H1 (cell line): Measurements from ENCODE around the gene RAB2B. TPM values are rescaled to one million over a fixed set of nuclear protein-coding genes. Genes with fewer than 3 reads are reported as not detected.

Experiments
- ATF3 ChIP-seq: IDR thresholded peaks from 2 replicates; pipeline ENCODE4 v1.6.1; 2011; ENCODE audit warnings: low read depth, mild to moderate bottlenecking, low read length; ENCODE audit not compliant: insufficient read depth
- BRCA1 ChIP-seq: IDR thresholded peaks from 2 replicates; pipeline ENCODE4 v1.6.1; 2012; ENCODE audit warnings: low read depth, low read length, improper control_type of control experiment
- EP300 ChIP-seq, 2 experiments: IDR thresholded peaks; 1 replicate in 1 of 2; 2 replicates in 1 of 2; pipeline ENCODE4 v1.6.1; 2011 to 2012; ENCODE audit warnings: low read depth in 2 of 2, low read length in 2 of 2, mild to moderate bottlenecking in 2 of 2, borderline replicate concordance in 1 of 2, inconsistent platforms in 1 of 2, moderate library complexity in 1 of 2
- GABPA ChIP-seq: IDR thresholded peaks from 2 replicates; pipeline ENCODE4 v1.6.1; 2011; ENCODE audit warnings: mild to moderate bottlenecking, low read length, moderate library complexity, borderline replicate concordance; ENCODE audit not compliant: insufficient read depth
- HDAC6 ChIP-seq: IDR thresholded peaks from one replicate; pipeline ENCODE4 v1.7.1; 2012; ENCODE audit warnings: low read depth, mild to moderate bottlenecking, inconsistent platforms, low read length, moderate library complexity
- JUN ChIP-seq: IDR thresholded peaks from 2 replicates; pipeline ENCODE4 v1.6.1; 2011; ENCODE audit warnings: low read depth, mild to moderate bottlenecking, improper control_type of control experiment, low read length
- JUND ChIP-seq: IDR thresholded peaks from 2 replicates; pipeline ENCODE4 v1.6.1; 2011; ENCODE audit warnings: mild to moderate bottlenecking, improper control_type of control experiment, low read length
- MAFK ChIP-seq: IDR thresholded peaks from 2 replicates; pipeline ENCODE4 v1.6.1; 2012; ENCODE audit warnings: low read depth, mild to moderate bottlenecking, improper control_type of control experiment, low read length
- NANOG ChIP-seq: IDR thresholded peaks from 2 replicates; pipeline ENCODE4 v1.6.1; 2011; ENCODE audit warnings: low read length, low read depth, mild to moderate bottlenecking, inconsistent platforms; ENCODE audit not compliant: insufficient read depth, poor library complexity, severe bottlenecking
- PHF8 ChIP-seq: fragments of 200-600 bp; sonication (generic); conservative IDR thresholded peaks from 2 replicates; pipeline ENCODE4 v1.7.1; 2012; ENCODE audit warnings: low read depth, mild to moderate bottlenecking, inconsistent platforms, low read length, moderate library complexity
- POLR2A ChIP-seq, 2 experiments: IDR thresholded peaks; 1 replicate in 1 of 2; 2 replicates in 1 of 2; pipeline ENCODE4 v1.6.1; 2011; ENCODE audit warnings: low read depth in 2 of 2, low read length in 2 of 2, mild to moderate bottlenecking in 2 of 2; ENCODE audit errors: control extremely low read depth in 1 of 2
- RFX5 ChIP-seq: IDR thresholded peaks from 2 replicates; pipeline ENCODE4 v1.6.1; 2011; ENCODE audit warnings: low read depth, low read length, improper control_type of control experiment, borderline replicate concordance
- RNF2 ChIP-seq: fragments of 200-900, 300-1000 bp; sonication (generic); IDR thresholded peaks from 2 replicates; pipeline ENCODE4 v1.7.1; 2016; ENCODE audit warnings: borderline replicate concordance, low read depth, mild to moderate bottlenecking, antibody characterized with exemption, low read length; ENCODE audit not compliant: poor library complexity, severe bottlenecking; ENCODE audit errors: missing control alignments
- SP2 ChIP-seq: IDR thresholded peaks from 2 replicates; pipeline ENCODE4 v1.6.1; 2012; ENCODE audit warnings: mild to moderate bottlenecking, low read length, inconsistent platforms
- SUZ12 ChIP-seq: fragments of 200-600 bp; sonication (generic); IDR thresholded peaks from 2 replicates; pipeline ENCODE4 v1.6.1; 2012; ENCODE audit warnings: mild to moderate bottlenecking, inconsistent platforms, low read length, moderate library complexity, mixed read lengths
- TAF1 ChIP-seq: IDR thresholded peaks from 2 replicates; pipeline ENCODE4 v1.6.1; 2011; ENCODE audit warnings: mild to moderate bottlenecking, low read depth, low read length
- TBP ChIP-seq: IDR thresholded peaks from 2 replicates; pipeline ENCODE4 v1.6.1; 2011; ENCODE audit warnings: low read depth, low read length, improper control_type of control experiment
- YY1 ChIP-seq: IDR thresholded peaks from 2 replicates; pipeline ENCODE4 v1.6.1; 2011; ENCODE audit warnings: low read depth, mild to moderate bottlenecking, low read length
- polyA plus RNA-seq, 7 experiments: library from polyadenylated mRNA; depleted of rRNA in 3 of 7; stranded (reverse) in 5 of 7; unstranded in 2 of 7; fragments of >200 nt in 5 of 7; fragments of 200-250 nt in 2 of 7; gene quantifications; 1 replicate in 5 of 7; 2 replicates in 1 of 7; 4 replicates in 1 of 7; pipeline versions ENCODE4 v1.2.1 to v1.2.3, GENCODE V29; 2011 to 2013; ENCODE audit warnings: missing spikeins in 2 of 7, mixed read lengths in 2 of 7
- total RNA-seq: library from RNA; stranded (reverse); fragmentation: NEBNext Ultra II Directional; extraction: Animal tissue kit (Norgen Biotek cat#: 25700); gene quantifications from 2 replicates; pipeline ENCODE4 v1.2.1, GENCODE V29; 2021
- TF ChIP-seq, protein P1 (sequence below): IDR thresholded peaks from 2 replicates; pipeline ENCODE4 v1.6.1; 2012; ENCODE audit warnings: inconsistent platforms
- TF ChIP-seq, protein P2 (sequence below), 3 experiments: IDR thresholded peaks; 1 replicate in 2 of 3; 2 replicates in 1 of 3; pipeline versions ENCODE4 v1.5.1 to v1.6.1; 2011; ENCODE audit warnings: low read length in 3 of 3, mild to moderate bottlenecking in 3 of 3, inconsistent platforms in 2 of 3, low read depth in 1 of 3, moderate library complexity in 1 of 3; ENCODE audit not compliant: insufficient read depth in 1 of 3; ENCODE audit errors: control extremely low read depth in 1 of 3

RAB2B gene
- total and polyA plus RNA-seq, 2 of the 8 experiments (the other 6 are each of a cell fraction or from before 2014, with no cell fraction given) = 23.4 to 26.1 TPM

DNA sequence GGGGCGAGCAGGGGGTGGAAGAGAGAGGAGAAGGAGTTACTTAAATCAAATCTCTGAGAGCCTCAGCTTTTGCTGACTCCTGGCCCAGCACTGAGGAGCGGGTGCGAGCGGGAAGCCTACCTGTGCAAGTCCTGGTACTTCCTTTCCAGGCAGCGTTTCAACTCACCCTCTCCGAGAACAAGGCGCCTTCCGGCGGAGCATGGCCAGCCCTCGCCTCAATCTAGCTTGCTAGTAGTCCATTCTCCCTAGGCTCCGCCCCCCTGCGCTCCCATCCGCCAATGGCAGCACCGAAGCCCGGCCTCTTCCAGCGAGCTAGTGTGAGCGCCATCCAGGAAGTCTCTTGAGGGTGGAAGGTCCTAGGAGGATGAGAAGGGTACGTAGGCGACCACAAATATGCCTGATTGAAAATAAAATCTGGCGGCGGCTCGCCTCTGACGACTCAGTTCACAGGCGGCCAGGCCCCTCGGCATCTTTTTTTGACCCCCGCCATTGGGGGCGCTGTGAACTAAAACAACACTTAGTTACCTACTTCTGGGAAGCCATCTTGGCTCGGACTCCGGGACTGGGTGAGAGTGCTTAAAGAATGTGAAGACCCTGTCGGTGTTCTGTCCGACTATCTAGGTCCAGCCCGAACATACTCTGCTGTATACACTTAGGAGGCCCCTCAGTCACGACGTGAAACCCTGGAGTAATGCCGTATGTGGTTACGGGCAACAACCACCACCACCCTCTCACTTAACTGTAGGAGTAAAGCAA, 20.7 kb downstream of the RAB2B start, which contains the start of gene CHD8 (continued):
- peak; percentile 78 for TF ChIP-seq PHF8
- TF ChIP-seq GABPA = no peak
- TF ChIP-seq JUND = no peak
- TF ChIP-seq, protein P1, sequence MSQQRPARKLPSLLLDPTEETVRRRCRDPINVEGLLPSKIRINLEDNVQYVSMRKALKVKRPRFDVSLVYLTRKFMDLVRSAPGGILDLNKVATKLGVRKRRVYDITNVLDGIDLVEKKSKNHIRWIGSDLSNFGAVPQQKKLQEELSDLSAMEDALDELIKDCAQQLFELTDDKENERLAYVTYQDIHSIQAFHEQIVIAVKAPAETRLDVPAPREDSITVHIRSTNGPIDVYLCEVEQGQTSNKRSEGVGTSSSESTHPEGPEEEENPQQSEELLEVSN = no peak
- TF ChIP-seq YY1 = peak; percentile 97
- no peak for TF ChIP-seq BRCA1
- peak; percentile 79 to 99 for TF ChIP-seq POLR2A (IDR thresholded peaks at IDR 0.05; ENCODE audit: control extremely low read depth in 1 of 2, low read depth in 2 of 2, low read length in 2 of 2)
- TF ChIP-seq JUN = no peak
- peak; percentile 95 for TF ChIP-seq TAF1
- no peak for TF ChIP-seq SUZ12
- no peak for TF ChIP-seq MAFK
- TF ChIP-seq TBP = peak; percentile 77
- no peak for TF ChIP-seq RFX5
- TF ChIP-seq EP300 (IDR thresholded peaks at IDR 0.05; ENCODE audit: borderline replicate concordance in 1 of 2, low read depth in 2 of 2, low read length in 2 of 2) = no peak
- TF ChIP-seq NANOG = no peak
- no peak for TF ChIP-seq ATF3
- TF ChIP-seq HDAC6 = no peak
- TF ChIP-seq RNF2 = no peak
- TF ChIP-seq SP2 = no peak
- TF ChIP-seq, protein P2, sequence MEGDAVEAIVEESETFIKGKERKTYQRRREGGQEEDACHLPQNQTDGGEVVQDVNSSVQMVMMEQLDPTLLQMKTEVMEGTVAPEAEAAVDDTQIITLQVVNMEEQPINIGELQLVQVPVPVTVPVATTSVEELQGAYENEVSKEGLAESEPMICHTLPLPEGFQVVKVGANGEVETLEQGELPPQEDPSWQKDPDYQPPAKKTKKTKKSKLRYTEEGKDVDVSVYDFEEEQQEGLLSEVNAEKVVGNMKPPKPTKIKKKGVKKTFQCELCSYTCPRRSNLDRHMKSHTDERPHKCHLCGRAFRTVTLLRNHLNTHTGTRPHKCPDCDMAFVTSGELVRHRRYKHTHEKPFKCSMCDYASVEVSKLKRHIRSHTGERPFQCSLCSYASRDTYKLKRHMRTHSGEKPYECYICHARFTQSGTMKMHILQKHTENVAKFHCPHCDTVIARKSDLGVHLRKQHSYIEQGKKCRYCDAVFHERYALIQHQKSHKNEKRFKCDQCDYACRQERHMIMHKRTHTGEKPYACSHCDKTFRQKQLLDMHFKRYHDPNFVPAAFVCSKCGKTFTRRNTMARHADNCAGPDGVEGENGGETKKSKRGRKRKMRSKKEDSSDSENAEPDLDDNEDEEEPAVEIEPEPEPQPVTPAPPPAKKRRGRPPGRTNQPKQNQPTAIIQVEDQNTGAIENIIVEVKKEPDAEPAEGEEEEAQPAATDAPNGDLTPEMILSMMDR (IDR thresholded peaks at IDR 0.05; ENCODE audit: control extremely low read depth in 1 of 3, insufficient read depth in 1 of 3, low read depth in 1 of 3, low read length in 3 of 3) = peak; percentile 46 to 74 (median 67)
